Erythroblast (primary cell): ENCODE measurements around the gene GJA5.
"Not testable (repeated sequence)": the region's sequence is repeated elsewhere in the genome, so short reads cannot be mapped to it uniquely, and the experiment has no call there.

Source experiments
- DNase-seq, 2 experiments: peaks; one replicate each; lab custom pipeline; 2025; lab: John Stamatoyannopoulos, UW
- GATA1 ChIP-seq: IDR thresholded peaks from 2 replicates; pipeline ENCODE4 v1.6.1; 2011; ENCODE audit warnings: low read depth, mild to moderate bottlenecking, control low read depth, low read length, moderate library complexity
- POLR2A ChIP-seq: IDR thresholded peaks from 2 replicates; pipeline ENCODE4 v1.6.1; 2011; ENCODE audit warnings: mild to moderate bottlenecking, low read length

Gene GJA5

GRCh38 chr1:147735423-147735822 is 25.0 kb downstream of the GJA5 start:
- TF ChIP-seq POLR2A (no peak), GATA1 (no peak)
- DNase-seq, result no peak

GRCh38 chr1:147734291-147734841 is 26.0 kb downstream of the GJA5 start:
- not testable (repeated sequence) for DNase-seq

- DNase-seq, result no peak
Measured at GRCh38 chr1:147729315-147729714, 31.1 kb downstream of the GJA5 start.

GRCh38 chr1:147726168-147726567 is 34.2 kb downstream of the GJA5 start:
- TF ChIP-seq GATA1, result no peak
- DNase-seq, result no peak

More at GRCh38 chr1:147729315-147729714, 31.1 kb downstream of the GJA5 start:
- TF ChIP-seq GATA1 (no peak), POLR2A (no peak)

- TF ChIP-seq POLR2A, result no peak
- no peak for DNase-seq
Measured at GRCh38 chr1:147725685-147726084, 34.7 kb downstream of the GJA5 start.

- DNase-seq, result peak; percentile 19 to 25
- TF ChIP-seq POLR2A, result no peak
- TF ChIP-seq GATA1, result no peak
Measured at GRCh38 chr1:147723691-147724323, 36.6 kb downstream of the GJA5 start.

GRCh38 chr1:147722124-147722523 is 38.3 kb downstream of the GJA5 start:
- TF ChIP-seq GATA1 (no peak), POLR2A (no peak)

GRCh38 chr1:147721716-147722115 is 38.7 kb downstream of the GJA5 start:
- no peak for DNase-seq

More at GRCh38 chr1:147722124-147722523, 38.3 kb downstream of the GJA5 start:
- no peak for DNase-seq

GRCh38 chr1:147720557-147720956 is 39.8 kb downstream of the GJA5 start:
- no peak for TF ChIP-seq POLR2A
- no peak for TF ChIP-seq GATA1
- DNase-seq, result no peak

More at GRCh38 chr1:147721716-147722115, 38.7 kb downstream of the GJA5 start:
- no peak for TF ChIP-seq GATA1
- TF ChIP-seq POLR2A, result no peak

- no peak for TF ChIP-seq GATA1
- no peak for TF ChIP-seq POLR2A
- no peak for DNase-seq
Measured at GRCh38 chr1:147719711-147720225, 40.6 kb downstream of the GJA5 start.

GRCh38 chr1:147719029-147719698 is 41.2 kb downstream of the GJA5 start:
- TF ChIP-seq GATA1, result no peak
- TF ChIP-seq POLR2A, result no peak
- peak in 1 of 2 experiments; percentile 13 for DNase-seq

- TF ChIP-seq GATA1, result no peak
- no peak for TF ChIP-seq POLR2A
- no peak for DNase-seq
Measured at GRCh38 chr1:147717706-147718097, 42.7 kb downstream of the GJA5 start.

GRCh38 chr1:147717051-147717705 is 43.2 kb downstream of the GJA5 start:
- no peak for TF ChIP-seq GATA1
- TF ChIP-seq POLR2A, result no peak

GRCh38 chr1:147712605-147713004 is 47.8 kb downstream of the GJA5 start:
- no peak for DNase-seq
- TF ChIP-seq POLR2A, result no peak
- no peak for TF ChIP-seq GATA1

More at GRCh38 chr1:147717051-147717705, 43.2 kb downstream of the GJA5 start:
- no peak for DNase-seq
